Glomerular visceral epithelial cell (primary cell): ENCODE data around the gene SEMA3D.

Experiments used
- DNase-seq: peaks from one replicate; pipeline ENCODE4 v3.0.0-alpha.2; 2016; ENCODE audit errors: extremely low spot score

Gene SEMA3D

DNA sequence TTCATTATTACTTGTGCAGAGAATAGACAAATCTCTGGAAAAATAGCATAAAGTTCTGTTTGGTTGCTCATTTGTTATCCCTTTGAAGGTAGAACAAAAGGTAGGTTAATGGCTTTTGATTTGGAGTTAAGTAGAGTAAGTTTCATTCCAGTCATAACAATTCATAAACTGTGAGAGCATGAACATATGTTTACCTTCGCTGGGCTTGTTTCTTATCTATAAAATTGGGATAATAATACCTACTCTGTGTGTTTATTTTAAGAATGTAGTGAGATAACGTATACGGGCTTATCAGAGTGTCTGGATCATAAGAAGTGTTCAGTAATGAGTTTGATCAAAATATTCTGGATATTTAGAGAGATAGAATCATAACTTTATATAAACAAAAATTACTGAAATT lies 155.4 kb downstream of the SEMA3D start:
- no peak for DNase-seq

DNA sequence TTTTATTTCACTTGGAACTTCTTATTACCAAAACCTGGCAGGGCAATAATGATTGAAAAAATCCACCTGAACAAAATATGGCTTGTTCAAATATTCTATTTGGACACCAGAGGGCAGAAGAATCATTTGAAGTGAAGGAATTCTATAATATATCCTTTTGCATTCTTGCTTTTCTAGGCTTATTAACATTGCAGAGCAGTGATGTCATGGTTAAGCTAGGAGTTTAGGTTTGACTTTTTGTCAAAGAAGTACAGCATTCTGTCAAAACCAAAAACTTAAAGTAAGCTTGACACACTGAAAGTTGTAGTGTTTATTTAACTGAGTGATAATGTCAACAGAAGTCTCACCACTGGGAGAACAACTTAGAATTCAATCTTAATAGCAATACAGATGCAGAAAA lies 156.0 kb downstream of the SEMA3D start:
- DNase-seq: peak; percentile 30

DNA sequence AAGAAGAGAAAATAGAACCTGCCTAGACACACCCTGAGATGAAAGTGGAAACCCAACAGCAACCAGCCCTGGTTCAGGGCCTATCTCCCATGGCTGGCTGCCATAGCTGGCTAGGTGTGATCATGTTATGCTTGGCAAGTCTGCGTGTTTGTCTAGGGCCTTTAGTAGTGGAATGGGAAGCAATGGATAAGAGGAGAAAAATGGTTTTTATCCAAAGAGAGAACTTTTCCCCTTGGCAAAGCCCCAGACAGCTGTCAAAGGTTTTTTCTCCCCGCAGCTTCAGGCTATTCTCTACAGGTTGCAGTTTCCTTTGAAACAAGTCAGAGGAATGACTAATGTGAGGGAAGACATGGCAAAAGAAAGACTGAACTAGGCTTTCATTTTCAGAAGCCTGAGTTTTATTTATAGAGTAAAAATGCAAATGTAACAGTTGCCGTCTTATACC lies 161.5 kb downstream of the SEMA3D start:
- no peak for DNase-seq

DNA sequence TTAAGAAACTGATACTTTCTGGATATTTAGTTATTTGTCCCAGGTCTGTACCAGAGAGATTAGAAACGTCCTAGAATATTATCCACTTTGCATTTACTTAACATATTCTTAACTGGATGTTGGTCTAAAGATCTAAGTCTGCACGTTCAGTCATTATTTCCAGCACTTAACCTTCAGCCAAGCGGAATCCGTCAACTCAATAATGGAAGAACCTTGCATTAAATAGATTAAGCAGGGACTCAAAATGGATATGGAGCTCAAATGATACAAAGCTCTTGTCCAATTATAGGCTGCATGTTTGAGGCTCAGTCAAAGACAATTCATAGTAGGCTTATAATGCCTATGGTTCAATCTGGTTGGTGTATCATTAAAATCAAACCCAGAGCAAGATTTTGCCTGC lies 162.9 kb downstream of the SEMA3D start:
- no peak for DNase-seq

DNA sequence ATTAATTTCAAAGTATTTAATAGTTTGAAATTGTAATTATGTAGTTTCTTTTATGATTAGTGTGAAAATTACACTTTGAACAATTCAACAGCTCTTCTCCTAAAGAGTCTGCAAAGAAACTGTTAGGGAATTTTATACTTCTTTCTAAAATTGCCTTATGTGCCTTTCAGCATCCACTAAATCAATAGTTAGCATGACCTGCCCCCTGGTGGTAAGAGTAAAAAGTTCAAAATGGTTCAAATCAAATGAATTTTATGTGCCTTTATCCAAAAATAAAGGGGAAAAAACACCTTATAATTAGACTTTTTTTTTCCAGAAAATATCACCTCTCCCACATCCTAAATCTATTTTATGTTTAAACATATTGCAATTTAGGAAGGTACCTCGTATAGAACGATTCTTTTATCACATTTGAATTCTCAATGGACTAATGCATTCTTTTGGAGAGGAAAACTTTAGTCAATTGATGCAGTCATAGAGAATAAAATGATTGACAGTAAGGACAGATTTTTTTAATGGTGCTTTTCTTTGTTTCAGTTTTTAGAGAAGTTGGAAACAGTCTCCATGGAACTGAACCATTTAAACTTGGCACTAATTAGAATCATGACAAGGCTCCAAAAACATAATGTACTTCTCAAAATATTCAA lies 163.7 kb downstream of the SEMA3D start:
- DNase-seq: peak; percentile 49

DNA sequence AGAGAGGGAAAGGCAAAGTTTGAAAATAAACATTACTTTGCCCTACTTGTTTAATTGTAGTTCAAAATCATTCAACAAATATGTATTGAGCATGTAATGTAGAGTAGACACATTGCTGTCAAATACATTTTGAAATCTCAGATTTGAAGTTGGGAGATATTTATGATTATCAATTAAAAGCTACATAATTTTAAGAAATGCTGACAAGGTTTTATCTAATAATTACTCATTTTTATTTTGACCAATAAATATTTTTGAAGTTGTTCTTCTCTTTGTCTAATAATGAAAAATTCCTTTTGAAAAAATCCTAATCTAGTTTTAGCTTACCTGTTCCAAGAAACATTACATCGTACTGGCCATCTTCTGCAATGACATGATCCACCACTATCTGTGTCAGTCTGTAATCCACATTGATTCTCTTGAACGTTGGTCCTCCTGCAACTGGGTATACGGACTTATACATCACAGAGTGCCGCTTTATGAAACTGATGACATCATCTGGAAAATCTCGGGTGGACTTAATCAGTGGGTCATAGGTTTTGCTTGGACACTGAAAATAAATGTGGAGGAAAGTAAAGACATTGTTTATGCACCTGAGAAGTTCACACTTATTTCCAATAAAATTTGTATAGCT lies 164.7 kb downstream of the SEMA3D start:
- DNase-seq: no peak

DNA sequence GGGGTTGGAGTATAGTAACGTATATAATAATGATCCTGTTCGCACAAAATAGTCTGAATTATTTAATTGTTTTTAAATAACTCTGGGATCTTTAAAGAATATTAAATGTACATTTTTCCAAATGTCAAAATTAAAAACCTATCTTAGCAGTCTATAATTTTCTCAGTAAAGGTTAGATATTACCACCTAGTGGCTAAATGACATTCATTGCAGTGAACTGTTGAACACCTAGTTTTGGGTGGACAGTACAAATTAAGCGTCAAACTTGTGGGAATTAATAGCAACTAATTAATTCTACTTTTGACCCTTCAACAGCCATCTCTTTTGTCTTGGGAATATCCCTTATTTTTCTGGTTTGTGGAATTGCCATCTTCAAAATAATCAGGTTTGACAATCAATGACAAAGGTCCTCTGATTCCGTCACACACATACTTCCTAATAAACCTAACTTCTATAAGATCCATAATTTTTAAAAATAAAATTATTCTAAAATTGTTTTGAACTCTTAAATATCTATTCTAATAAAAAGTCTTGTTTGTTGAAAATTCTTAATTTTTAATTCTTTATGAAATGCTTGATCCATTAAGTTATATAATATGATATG lies 165.7 kb downstream of the SEMA3D start:
- DNase-seq: no peak

DNA sequence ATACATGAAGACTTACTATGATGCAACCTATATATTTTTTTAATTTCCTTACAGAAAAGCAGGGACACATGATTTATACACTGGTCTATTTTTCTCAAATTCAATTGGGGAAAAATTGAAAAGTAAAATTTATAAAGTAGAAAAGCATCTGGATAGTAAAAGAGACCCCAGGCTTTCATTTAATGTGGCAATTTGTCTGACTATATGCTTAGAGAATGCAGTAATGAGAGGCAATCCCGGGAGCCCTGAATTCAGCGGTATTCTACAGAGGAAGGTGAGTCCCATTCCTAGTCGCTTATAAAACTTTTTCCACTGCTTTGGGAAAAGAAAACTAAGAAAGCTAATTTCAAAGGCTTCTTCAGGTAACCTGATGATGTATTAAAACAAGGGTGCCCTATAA lies 167.1 kb downstream of the SEMA3D start:
- no peak for DNase-seq

DNA sequence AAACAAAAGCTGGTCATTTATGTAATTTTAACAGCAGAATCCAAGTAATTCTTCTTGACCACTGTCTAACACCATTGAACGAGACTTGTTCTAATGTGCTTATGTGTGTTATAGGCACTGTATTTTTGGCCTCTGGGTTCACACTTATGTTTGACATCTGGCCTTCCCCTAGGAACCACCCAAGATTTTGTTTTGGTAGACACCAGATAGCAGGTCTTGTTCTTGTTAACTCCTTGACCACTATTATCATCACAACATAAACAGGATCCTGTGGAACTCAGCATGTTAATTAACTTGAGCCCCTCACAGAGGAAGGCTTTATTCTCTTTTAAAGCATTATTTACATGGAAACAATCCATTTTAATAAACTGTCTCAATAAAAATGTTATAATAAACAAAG lies 167.7 kb downstream of the SEMA3D start:
- DNase-seq: no peak

DNA sequence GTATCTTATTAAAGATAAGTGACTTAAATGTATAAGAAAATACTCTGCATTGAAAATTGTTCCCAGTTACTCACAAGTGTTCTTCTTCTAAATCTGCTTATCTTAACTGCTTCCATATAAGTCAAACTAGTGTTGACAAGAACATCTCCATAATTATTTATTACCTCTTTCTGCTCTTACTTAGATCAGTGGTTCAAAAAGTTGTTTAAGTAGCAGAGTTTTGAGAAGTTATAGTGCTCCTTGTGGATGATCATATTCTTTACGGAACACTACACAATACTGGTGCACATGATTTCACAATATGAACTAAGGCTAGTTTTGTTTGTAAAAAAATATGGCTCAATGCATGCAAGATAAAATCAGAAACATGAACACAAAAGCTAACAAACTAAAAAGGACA lies 168.4 kb downstream of the SEMA3D start:
- DNase-seq: no peak

DNA sequence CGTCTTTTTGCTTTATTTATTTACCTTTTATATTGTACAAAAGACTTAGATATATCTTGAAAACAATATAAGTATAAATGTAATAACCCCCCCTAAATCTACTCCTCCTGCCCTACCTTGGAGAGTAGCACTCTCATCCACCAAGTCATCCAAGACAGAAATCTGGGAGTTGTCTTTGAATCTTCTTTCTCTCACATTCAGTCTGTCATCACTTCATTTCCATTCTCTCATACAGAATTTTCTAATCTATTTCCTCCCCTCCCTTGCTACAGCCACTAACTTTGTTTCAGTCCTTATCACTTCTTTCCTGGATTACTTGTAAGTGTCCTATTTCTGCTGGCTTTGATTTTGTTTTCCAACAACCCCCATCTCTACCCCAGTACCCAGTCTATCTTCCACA lies 170.6 kb downstream of the SEMA3D start:
- no peak for DNase-seq

DNA sequence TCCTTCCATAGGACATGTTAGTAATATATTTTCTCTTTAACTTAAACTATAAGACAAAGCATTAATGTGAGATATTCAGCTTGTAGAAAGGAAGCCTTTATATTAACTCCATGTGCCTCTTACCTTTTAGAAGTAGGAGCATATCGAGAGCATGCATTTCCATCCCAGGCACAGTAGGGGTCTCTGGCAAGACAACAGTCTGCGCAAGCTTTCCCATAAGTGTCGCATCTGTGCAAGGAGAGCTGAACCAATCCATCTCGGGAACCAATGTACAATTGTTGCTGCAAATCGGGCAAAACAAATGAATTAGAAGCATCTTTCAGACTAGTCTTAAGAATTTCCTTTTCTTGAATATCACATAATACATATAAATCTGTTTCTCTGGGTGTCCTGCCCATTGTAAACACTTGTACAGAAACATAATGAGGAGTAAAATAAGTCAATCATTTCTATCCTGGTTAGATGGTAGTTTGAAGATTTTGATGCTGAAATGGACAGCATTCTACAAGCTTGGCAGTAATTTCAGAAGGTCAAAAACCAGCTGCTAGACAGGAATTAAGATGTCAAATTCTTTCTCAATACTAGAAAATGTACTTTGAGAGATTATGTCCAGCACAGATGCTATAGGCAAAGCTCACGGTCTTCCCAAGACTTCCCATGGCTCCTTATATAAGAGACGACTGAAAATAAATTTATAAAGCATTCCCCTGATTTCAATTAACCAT lies 171.8 kb downstream of the SEMA3D start:
- no peak for DNase-seq

DNA sequence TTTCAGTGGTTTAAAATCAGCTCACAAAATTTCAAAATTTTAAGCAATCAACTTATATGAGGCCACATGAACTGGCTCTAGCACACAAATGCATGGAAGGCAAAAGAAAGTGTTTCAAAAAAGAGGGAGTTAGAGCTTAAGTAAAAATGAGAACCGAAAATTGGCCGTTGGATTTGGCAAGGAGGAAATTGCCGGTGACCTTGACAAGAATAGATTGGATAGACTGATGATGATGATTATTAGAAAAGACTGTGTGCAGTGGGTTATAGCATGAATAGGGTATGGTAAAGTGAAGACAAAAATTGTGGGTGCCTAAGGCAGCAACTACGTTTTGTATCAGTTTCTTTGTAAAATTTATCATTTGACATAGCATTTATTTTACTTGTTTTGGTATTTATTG lies 175.7 kb downstream of the SEMA3D start:
- no peak for DNase-seq

DNA sequence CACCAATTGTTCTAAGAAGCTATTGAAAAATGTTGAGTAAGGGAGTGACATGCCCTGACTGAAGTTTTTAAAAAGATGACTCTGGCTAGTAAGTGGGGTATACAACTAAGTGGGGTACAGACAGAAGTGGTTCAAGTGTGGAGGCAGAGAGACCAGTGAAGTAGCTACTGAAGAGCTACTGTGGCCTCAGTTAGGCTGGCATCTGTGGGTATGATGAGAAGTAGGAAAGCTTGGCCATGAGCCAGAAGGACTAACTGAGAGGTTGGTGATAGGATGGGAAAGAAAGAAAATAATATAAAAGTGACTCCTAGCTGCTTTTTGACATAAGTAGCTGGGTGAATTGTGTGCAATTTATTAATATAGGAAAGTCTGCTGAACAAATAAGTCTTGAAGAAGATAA lies 176.6 kb downstream of the SEMA3D start:
- no peak for DNase-seq

DNA sequence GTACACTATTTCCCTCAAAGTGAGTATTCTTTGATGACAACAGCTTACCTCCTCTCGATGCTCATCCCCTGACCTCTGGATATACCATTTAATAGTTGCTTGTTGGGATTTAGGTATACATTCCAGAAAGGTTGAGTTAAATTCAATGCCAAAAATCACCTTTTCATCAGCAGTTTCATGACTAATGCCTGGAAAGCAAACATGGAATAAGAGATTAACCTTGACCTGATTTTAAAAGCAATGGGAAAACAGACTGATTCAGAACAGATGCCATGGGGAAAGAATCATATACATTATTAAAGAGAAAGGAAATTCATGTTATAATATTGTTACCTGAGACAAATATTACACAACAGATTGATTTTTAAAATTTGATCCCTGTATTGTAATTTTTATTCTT lies 180.1 kb downstream of the SEMA3D start:
- DNase-seq: no peak

DNA sequence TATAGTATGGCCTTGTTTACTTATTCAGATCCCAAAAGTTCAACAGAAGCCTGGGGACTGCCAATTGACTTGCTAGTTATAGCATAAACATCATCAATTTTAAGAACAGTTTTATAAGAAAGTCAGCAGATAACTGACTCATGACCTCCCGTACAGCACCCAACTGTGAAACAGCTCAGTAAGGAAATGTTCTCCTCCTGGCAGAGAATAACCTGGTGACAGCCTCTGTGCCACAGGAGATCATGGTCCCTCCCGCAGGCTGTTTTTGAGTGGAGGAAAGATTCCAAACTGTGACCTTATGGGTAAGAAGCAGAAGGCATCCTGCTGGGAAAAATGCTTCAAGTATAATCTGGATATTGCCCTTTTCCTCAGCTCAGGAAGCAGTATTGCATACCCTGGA lies 182.5 kb downstream of the SEMA3D start:
- no peak for DNase-seq

DNA sequence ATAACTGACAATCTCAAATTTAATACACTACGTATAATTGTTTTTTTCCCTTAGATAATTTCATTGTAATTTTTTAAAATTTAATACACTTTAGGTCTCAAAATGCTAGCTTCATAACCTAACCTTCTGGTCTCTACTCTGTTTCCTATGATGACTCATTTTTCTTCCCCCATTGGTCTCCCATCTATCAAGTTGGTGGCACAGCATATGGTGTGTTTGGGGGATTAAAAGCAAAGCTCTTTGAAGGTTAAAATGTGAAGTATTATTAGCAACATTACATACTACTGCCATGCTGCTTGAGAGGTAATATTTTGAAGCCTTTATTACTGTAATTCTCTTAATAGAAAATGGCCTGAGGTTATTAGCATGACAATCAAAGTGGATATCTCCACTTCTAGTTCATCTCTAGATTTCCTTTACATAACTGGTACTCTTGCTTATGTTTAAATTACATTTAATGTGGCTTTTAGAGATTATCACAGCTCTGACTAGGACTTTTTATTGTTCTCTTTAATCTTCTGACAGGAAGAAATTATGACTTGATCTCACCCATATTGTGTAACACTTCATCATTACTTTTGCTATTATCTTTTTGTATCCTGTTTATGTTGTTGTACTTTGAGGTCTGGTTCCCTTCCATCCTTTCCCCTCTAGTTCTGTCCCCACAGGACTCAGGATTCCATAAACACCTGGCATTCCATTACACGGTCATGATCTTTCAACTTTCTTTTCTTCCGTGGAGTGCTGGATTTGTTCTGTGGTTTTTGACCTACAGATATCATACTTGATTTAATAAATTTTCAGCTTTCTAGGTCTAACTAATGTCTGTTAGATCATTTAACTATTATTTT lies 185.1 kb downstream of the SEMA3D start:
- no peak for DNase-seq

DNA sequence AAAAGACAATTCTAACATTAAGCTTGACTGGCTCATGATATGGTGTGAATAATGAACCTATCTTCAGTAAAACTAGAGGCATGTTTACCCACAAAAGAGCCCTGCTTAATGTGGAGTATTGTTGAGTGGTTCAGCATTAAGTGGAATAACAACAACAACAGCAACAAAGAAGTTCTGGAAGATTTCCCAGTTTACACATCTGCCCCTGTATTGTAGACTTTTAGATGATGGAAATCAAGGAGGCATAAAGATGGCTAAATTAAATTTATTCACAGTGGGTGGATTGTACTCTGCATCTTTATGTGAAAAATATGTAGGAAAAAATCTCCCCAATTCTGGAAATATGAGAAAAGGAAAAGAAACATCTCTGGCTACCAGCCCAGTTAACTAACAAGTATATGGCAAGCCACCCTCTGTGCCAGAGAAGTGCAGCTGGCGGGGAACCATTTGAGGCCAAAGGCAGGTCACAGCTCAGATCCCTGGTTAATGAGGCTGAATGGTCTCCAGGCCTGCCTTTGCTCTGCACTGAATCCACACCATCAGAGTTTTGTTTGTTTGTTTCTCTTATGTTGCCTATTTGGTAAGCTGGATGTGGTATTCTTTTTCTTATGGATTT lies 186.0 kb downstream of the SEMA3D start:
- DNase-seq: no peak

DNA sequence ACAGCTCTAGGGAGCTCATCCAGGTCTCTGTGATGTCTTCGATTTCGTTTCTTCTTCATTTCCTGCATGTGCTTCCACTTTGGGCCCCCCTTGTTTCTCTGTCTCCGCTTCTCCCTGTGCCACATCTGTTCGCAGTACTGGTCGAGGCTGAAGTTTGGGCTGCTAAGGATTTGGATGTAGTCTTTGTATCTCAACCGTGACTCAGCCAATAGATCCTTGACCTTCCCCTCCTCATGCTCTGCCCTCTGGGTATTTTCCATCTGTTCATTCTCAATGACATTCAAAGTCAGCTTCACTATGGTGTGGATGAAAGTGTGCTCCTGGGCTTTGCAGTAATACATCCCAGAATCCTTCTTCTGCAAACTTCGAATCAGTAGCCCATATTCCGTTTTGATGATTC lies 187.4 kb downstream of the SEMA3D start:
- no peak for DNase-seq

DNA sequence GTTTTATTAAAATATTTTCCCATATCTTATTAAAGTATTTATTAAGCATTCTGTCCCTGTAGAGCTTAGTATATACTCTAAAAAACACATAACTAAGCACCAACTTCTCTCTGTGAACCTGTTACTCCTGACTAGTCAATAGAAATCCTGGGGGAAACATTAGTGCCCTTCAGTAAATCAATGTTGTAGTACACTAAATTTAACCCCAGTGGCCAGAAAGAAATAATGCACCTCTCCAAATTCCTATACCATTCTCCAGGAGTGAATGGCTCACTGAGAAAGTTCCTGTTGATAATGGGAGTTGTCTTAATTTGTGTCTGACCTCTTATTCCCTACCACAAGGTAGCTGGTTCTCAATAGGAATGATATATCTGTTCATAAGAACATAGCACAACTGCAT lies 188.2 kb downstream of the SEMA3D start:
- DNase-seq: no peak

DNA sequence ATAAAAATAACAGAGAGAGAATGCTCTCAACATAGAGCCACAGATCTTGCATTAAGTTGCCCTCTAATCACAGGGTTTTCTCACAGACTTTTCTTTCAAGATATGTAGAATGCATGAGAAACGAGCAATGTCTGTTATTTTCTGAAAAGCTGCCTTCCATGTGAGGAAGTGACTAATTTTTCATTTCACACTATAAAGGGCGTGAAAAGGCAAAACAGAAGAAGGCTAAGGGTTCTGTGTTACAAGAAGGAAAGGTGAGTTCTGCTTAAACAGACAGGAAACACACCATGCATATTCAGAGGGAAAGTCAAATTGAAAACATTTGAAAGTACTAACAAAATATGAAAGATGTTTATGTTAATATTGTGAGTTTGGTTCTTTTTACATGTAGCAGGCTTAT lies 189.2 kb downstream of the SEMA3D start:
- DNase-seq: no peak
